A673 (cell line): Measurements from ENCODE around the gene PRC1. TPM values are rescaled to one million over a fixed set of nuclear protein-coding genes. Genes with fewer than 3 reads are reported as not detected.

Source experiments
- BruUV-seq: library from RNA; stranded (reverse); fragments of 400-500 nt; replicated peaks from 2 replicates; lab custom pipeline; 2021; lab: Mats Ljungman, UMichigan
- CTCF ChIA-PET: fragments of 300-600 bp; sonication (Branson Sonifier 250); formaldehyde crosslinking; loops from one replicate; lab custom pipeline; 2022; ENCODE audit warnings: antibody characterized with exemption; lab: Charles Lee
- POLR2A ChIA-PET: fragments of 300-600 bp; sonication (Branson Sonifier 250); formaldehyde crosslinking; loops from one replicate; lab custom pipeline; 2022; ENCODE audit warnings: antibody characterized with exemption; ENCODE audit not compliant: low non-redundant PET; lab: Charles Lee
- DNase-seq: peaks from one replicate; pipeline ENCODE4 v3.0.0-alpha.2; 2015; ENCODE audit warnings: low spot score
- H3K27ac ChIP-seq: fragments of 200-600 bp; sonication (generic); 2 replicates; pipeline ENCODE4 v1.5.1; 2016; ENCODE audit warnings: mixed run types, low read depth, mild to moderate bottlenecking, mixed read lengths, antibody characterized with exemption, low read length; ENCODE audit not compliant: poor library complexity, severe bottlenecking
- H3K27me3 ChIP-seq: fragments of 200-600 bp; sonication (generic); replicated peaks from 2 replicates; pipeline ENCODE4 v1.6.1; 2017; ENCODE audit warnings: mixed run types, low read depth, mild to moderate bottlenecking, mixed read lengths, antibody characterized with exemption, low read length; ENCODE audit not compliant: insufficient read depth, poor library complexity
- H3K36me3 ChIP-seq: fragments of 200-600 bp; sonication (generic); 2 replicates; pipeline ENCODE4 v1.6.1; 2016; ENCODE audit warnings: mixed run types, mild to moderate bottlenecking, mixed read lengths, antibody characterized with exemption, low read length; ENCODE audit not compliant: insufficient read depth, poor library complexity, severe bottlenecking
- H3K4me1 ChIP-seq: fragments of 200-600 bp; sonication (generic); 2 replicates; pipeline ENCODE4 v1.6.1; 2017; ENCODE audit warnings: mixed run types, mild to moderate bottlenecking, mixed read lengths, antibody characterized with exemption, low read length; ENCODE audit not compliant: insufficient read depth, poor library complexity, severe bottlenecking
- H3K4me3 ChIP-seq: fragments of 200-600 bp; sonication (generic); 2 replicates; pipeline ENCODE4 v1.5.1; 2016; ENCODE audit warnings: low read depth, mixed run types, mild to moderate bottlenecking, mixed read lengths, low read length; ENCODE audit not compliant: poor library complexity, severe bottlenecking
- H3K9me3 ChIP-seq: fragments of 200-600 bp; sonication (generic); 2 replicates; pipeline ENCODE4 v1.6.1; 2016; ENCODE audit warnings: mixed run types, low read depth, mild to moderate bottlenecking, mixed read lengths, antibody characterized with exemption, low read length; ENCODE audit not compliant: poor library complexity, severe bottlenecking
- CTCF ChIP-seq: fragments of 300-800, 200-600 bp; sonication (generic); conservative IDR thresholded peaks from 2 replicates; pipeline ENCODE4 v1.5.1; 2017; ENCODE audit warnings: low read depth, mild to moderate bottlenecking, antibody characterized with exemption, low read length, moderate library complexity, mixed read lengths
- EZH2 ChIP-seq: fragments of 200-600 bp; sonication (generic); IDR thresholded peaks from 2 replicates; pipeline ENCODE4 v1.6.1; 2017; ENCODE audit warnings: borderline replicate concordance, low read depth, mild to moderate bottlenecking, mixed read lengths, antibody characterized with exemption, low read length; ENCODE audit not compliant: poor library complexity, severe bottlenecking
- intact Hi-C: fragments of 100-400 bp; cut with micrococcal nuclease; formaldehyde crosslinking; loops from one replicate; pipeline ENCODE4 v1.10.0; 2022; ENCODE audit not compliant: unreplicated experiment
- total RNA-seq: library from RNA; stranded (reverse); gene quantifications from 2 replicates; pipeline ENCODE4 v1.2.3, GENCODE V29; 2021

PRC1 gene
- total RNA-seq, 1 experiment from 2014 or later, result 339 TPM

DNA sequence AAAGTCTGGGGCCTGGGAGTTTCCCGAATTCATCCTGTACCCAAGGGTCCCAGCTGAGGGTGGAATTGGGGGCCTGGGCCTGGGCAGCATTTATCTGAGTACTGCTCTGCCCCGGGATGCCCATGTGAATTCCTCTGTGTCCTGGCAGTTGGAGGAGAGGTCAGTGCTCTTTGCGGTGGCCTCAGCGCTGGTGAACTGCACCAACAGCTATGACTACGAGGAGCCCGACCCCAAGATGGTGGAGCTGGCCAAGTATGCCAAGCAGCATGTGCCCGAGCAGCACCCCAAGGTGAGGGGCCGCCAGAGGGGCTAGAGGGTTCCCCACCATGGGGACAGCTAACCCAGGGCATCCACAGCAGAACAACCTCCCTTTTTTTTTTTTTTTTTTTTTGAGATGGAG is 45.8 kb downstream of the PRC1 start:
- BruUV-seq, result no TSS peak
- intact Hi-C loops, result no loop called here
- peaks cover 41% of the 10 kb centered on the region for H3K36me3 ChIP-seq

DNA sequence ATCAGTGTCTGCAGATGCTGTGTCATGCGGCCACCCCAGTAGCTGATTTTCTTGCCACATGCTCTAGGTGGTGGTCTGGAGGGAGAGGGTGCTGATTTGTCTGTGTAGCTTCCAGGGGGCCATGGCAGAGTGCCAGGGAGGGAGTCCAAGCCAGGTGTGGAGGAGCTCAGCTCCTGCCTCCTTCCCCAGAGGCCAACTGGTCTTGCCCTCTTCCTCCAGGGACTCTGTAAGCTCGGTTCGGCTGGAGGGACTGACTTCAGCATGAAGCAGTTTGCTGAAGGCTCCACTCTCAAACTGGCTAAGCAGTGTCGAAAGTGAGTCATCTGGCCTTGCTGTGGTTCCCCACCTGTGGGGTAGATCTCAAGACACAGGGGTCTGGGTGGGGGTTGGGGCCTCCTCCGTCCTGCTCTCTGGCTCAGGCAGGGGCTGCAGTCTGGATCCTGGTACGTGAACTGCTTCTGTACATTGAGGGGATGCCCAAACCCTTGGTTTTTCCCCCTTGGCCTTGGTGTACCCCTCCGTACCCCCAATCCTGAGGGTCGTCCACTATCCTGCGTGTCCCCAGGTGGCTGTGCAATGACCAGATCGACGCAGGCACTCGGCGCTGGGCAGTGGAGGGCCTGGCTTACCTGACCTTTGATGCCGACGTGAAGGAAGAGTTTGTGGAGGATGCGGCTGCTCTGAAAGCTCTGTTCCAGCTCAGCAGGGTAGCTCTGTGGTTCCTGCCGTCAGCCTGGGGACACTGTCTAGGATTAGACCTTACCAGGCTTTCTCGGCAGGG is 46.6 kb downstream of the PRC1 start:
- TF ChIP-seq CTCF (no peak), EZH2 (no peak)
- Histone ChIP-seq H3K27ac (no peak overlapping the region), H3K9me3 (no peaks in the 10 kb centered on the region), H3K4me1 (no peaks in the 10 kb centered on the region), H3K36me3 (peaks cover 41% of the 10 kb centered on the region), H3K4me3 (no peak overlapping the region), H3K27me3 (no peaks in the 10 kb centered on the region)
- ChIA-PET CTCF (interaction anchor here (0.6 kb wide), 1 partner anchor 9 kb away, joined by 21 read pairs; no protein-coding TSS in a partner anchor), POLR2A (no interaction called here)
- no TSS peak for BruUV-seq
- no peak for DNase-seq
- intact Hi-C loops, result no loop called here

More for the DNA sequence above, 45.8 kb downstream of the PRC1 start:
- DNase-seq, result no peak
- Histone ChIP-seq H3K27ac (no peak overlapping the region), H3K4me1 (no peaks in the 10 kb centered on the region), H3K9me3 (no peaks in the 10 kb centered on the region), H3K27me3 (no peaks in the 10 kb centered on the region), H3K4me3 (no peak overlapping the region)
- ChIA-PET CTCF (no interaction called here), POLR2A (no interaction called here)
- TF ChIP-seq EZH2, result no peak
- TF ChIP-seq CTCF, result no peak

DNA sequence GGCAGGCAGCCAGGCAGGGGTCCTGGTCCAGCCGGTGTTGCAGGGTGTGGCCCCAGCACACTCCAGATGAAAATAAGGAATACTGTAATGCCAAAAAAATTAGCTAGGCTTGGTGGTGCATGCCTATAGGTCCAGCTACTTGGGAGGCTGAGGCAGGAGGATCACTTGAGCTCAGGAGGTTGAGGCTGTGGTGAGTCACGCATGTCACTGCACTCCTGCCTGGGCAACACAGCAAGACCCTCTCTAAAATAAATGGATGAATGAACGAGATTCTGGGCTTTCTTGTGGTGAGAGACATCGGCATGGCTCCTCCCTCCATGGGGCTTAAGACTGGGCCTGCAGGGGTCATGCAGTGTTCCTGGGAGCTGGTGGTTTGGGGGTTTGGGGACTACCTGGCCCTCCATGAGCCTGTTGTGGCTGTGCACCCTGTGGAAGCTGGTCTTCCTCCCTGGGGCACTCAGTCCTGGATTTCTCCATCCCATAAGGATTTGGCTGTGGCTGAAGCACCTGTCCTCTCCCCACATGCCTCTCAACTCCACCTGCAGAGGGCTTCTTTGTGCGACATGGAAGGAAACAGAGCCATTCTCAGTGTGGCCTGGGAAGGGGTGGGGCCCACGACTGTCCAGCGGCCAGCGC is 47.3 kb downstream of the PRC1 start:
- Histone ChIP-seq H3K27ac (no peak overlapping the region), H3K4me1 (no peaks in the 10 kb centered on the region), H3K36me3 (peaks cover 46% of the 10 kb centered on the region), H3K9me3 (no peaks in the 10 kb centered on the region), H3K27me3 (no peaks in the 10 kb centered on the region), H3K4me3 (no peak overlapping the region)
- no TSS peak for BruUV-seq
- TF ChIP-seq EZH2 (no peak), CTCF (no peak)
- no peak for DNase-seq
- POLR2A ChIA-PET, result no interaction called here
- CTCF ChIA-PET, result interaction anchor here (0.6 kb wide), 1 partner anchor 12 kb away, joined by 4 read pairs; no protein-coding TSS in a partner anchor
- intact Hi-C loops, result no loop called here
